Fibroblast of peridontal ligament (primary cell): ENCODE measurements around the gene NINJ2.

Source experiments
- DNase-seq: peaks from one replicate; pipeline ENCODE4 v3.0.0-alpha.2; 2010; ENCODE audit errors: extremely low read depth

The NINJ2 gene

GRCh38 chr12:673849-674248 lies 10.6 kb upstream of the NINJ2 start:
- DNase-seq, result no peak

- no peak for DNase-seq
Measured at GRCh38 chr12:669576-669945, 6.3 kb upstream of the NINJ2 start.

- no peak for DNase-seq
Measured at GRCh38 chr12:668090-668481, 4.8 kb upstream of the NINJ2 start.

GRCh38 chr12:666766-667308 lies 3.6 kb upstream of the NINJ2 start:
- DNase-seq, result peak; percentile 10

GRCh38 chr12:666066-666465 lies 2.8 kb upstream of the NINJ2 start:
- peak; percentile 19 for DNase-seq

- DNase-seq, result no peak
Measured at GRCh38 chr12:664779-665092, 1.5 kb upstream of the NINJ2 start.

- no peak for DNase-seq
Measured at GRCh38 chr12:664075-664778, 982 bp upstream of the NINJ2 start.

GRCh38 chr12:662566-663292 lies 516 bp downstream of the NINJ2 start:
- DNase-seq, result peak; percentile 31

GRCh38 chr12:661720-662486 lies 1.3 kb downstream of the NINJ2 start:
- DNase-seq, result no peak

GRCh38 chr12:659090-659683 lies 4.1 kb downstream of the NINJ2 start:
- no peak for DNase-seq

GRCh38 chr12:650983-651382 lies 12.3 kb downstream of the NINJ2 start:
- no peak for DNase-seq

GRCh38 chr12:647385-648085 lies 15.7 kb downstream of the NINJ2 start:
- no peak for DNase-seq

- DNase-seq, result peak; percentile 39
Measured at GRCh38 chr12:646442-647384, 16.5 kb downstream of the NINJ2 start.

GRCh38 chr12:645563-646071 lies 17.6 kb downstream of the NINJ2 start:
- peak; percentile 56 for DNase-seq

GRCh38 chr12:644818-645552 lies 18.3 kb downstream of the NINJ2 start:
- peak; percentile 49 for DNase-seq

GRCh38 chr12:644303-644639 lies 19.0 kb downstream of the NINJ2 start:
- DNase-seq, result no peak

- DNase-seq, result no peak
Measured at GRCh38 chr12:643475-644302, 19.6 kb downstream of the NINJ2 start.

- peak; percentile 25 for DNase-seq
Measured at GRCh38 chr12:642633-643474, 20.4 kb downstream of the NINJ2 start.
